ENCODE results near the gene MCF2L.

DNA sequence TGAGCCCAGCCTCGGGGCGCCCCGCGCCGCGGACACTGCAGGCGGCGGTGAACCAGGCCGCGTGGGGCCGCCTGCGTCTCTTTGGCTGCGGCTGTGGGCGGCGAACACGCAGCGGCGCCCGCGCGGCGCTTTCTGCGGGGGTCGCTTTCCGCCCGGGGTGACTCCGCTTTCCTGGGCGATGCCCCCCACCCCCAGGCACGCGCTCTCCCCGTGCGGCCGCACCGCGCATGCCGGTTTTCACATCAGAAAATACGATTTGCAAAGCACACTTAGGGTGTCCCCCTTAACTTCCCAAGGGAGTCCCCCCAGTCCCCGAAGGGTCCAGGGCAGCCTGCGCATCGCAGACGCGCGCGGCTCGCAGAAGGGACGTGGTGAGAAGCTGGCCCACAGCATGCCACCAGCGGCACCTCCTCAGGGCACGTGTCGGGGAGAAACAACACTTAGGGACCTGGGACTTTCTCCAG lies 141.9 kb downstream of the MCF2L start:
- TF ChIP-seq, protein P1, sequence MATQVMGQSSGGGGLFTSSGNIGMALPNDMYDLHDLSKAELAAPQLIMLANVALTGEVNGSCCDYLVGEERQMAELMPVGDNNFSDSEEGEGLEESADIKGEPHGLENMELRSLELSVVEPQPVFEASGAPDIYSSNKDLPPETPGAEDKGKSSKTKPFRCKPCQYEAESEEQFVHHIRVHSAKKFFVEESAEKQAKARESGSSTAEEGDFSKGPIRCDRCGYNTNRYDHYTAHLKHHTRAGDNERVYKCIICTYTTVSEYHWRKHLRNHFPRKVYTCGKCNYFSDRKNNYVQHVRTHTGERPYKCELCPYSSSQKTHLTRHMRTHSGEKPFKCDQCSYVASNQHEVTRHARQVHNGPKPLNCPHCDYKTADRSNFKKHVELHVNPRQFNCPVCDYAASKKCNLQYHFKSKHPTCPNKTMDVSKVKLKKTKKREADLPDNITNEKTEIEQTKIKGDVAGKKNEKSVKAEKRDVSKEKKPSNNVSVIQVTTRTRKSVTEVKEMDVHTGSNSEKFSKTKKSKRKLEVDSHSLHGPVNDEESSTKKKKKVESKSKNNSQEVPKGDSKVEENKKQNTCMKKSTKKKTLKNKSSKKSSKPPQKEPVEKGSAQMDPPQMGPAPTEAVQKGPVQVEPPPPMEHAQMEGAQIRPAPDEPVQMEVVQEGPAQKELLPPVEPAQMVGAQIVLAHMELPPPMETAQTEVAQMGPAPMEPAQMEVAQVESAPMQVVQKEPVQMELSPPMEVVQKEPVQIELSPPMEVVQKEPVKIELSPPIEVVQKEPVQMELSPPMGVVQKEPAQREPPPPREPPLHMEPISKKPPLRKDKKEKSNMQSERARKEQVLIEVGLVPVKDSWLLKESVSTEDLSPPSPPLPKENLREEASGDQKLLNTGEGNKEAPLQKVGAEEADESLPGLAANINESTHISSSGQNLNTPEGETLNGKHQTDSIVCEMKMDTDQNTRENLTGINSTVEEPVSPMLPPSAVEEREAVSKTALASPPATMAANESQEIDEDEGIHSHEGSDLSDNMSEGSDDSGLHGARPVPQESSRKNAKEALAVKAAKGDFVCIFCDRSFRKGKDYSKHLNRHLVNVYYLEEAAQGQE (IDR thresholded peaks at IDR 0.05; ENCODE audit: insufficient read depth in 1 of 2, low read depth in 2 of 2, low read length in 2 of 2): no peak
- TF ChIP-seq TAF1 (IDR thresholded peaks at IDR 0.05; ENCODE audit: borderline replicate concordance, insufficient read depth, low read length) (no peak), FOXP2 (optimal IDR thresholded peaks at IDR 0.05; ENCODE audit: borderline replicate concordance, extremely low read depth, extremely low read length, insufficient read depth) (no peak), POLR2AphosphoS5 (IDR thresholded peaks at IDR 0.05; ENCODE audit: low read depth, low read length) (no peak), SIN3A (IDR thresholded peaks at IDR 0.05; ENCODE audit: borderline replicate concordance, insufficient read depth, low read length) (no peak)
